Activated CD4-positive, alpha-beta memory T cell treated with anti-CD3 and anti-CD28 coated beads, Interleukin-2, amount 10 ng/mL, durations not matched to agents 7 days and 5 days (primary cell): ENCODE results near the gene STXBP2. TPM values are rescaled to one million over a fixed set of nuclear protein-coding genes. Genes with fewer than 3 reads are reported as not detected.
A peak's percentile ranks its signal among the peaks of the same experiment; 100 is the strongest.
"Not testable (repeated sequence)": the region's sequence is repeated elsewhere in the genome, so short reads cannot be mapped to it uniquely, and the experiment has no call there.

Experiments
- CTCF ChIA-PET: fragments of 350-600 bp; sonication (Branson Sonifier 250); formaldehyde crosslinking; loops from one replicate; lab custom pipeline; 2021; ENCODE audit warnings: antibody characterized with exemption, inconsistent platforms; lab: Charles Lee
- POLR2A ChIA-PET: fragments of 350-600 bp; sonication (Branson Sonifier 250); formaldehyde crosslinking; loops from one replicate; lab custom pipeline; 2021; ENCODE audit warnings: antibody characterized with exemption; lab: Charles Lee
- DNase-seq: peaks from one replicate; pipeline ENCODE4 v3.0.0-alpha.2; 2020
- H3K27ac Mint-ChIP-seq: one replicate; pipeline ENCODE4 v1.8.0; 2021; ENCODE audit warnings: mild to moderate bottlenecking, mixed read lengths
- H3K27me3 Mint-ChIP-seq: one replicate; pipeline ENCODE4 v1.8.0; 2021; ENCODE audit warnings: mixed read lengths
- H3K36me3 Mint-ChIP-seq: one replicate; pipeline ENCODE4 v1.8.0; 2021; ENCODE audit warnings: low read depth, mixed read lengths
- H3K4me1 Mint-ChIP-seq: one replicate; pipeline ENCODE4 v1.8.0; 2021; ENCODE audit warnings: mixed read lengths
- H3K4me3 Mint-ChIP-seq: one replicate; pipeline ENCODE4 v1.8.0; 2021; ENCODE audit warnings: mild to moderate bottlenecking, mixed read lengths
- H3K9me3 Mint-ChIP-seq: one replicate; pipeline ENCODE4 v1.8.0; 2021; ENCODE audit warnings: mixed read lengths
- total RNA-seq, 2 experiments: library from RNA; stranded (reverse); gene quantifications; one replicate each; pipeline ENCODE4 v1.2.3, GENCODE V29; 2021

Gene STXBP2
- total RNA-seq, 2 experiments from 2014 or later: 169 to 171 TPM

DNA sequence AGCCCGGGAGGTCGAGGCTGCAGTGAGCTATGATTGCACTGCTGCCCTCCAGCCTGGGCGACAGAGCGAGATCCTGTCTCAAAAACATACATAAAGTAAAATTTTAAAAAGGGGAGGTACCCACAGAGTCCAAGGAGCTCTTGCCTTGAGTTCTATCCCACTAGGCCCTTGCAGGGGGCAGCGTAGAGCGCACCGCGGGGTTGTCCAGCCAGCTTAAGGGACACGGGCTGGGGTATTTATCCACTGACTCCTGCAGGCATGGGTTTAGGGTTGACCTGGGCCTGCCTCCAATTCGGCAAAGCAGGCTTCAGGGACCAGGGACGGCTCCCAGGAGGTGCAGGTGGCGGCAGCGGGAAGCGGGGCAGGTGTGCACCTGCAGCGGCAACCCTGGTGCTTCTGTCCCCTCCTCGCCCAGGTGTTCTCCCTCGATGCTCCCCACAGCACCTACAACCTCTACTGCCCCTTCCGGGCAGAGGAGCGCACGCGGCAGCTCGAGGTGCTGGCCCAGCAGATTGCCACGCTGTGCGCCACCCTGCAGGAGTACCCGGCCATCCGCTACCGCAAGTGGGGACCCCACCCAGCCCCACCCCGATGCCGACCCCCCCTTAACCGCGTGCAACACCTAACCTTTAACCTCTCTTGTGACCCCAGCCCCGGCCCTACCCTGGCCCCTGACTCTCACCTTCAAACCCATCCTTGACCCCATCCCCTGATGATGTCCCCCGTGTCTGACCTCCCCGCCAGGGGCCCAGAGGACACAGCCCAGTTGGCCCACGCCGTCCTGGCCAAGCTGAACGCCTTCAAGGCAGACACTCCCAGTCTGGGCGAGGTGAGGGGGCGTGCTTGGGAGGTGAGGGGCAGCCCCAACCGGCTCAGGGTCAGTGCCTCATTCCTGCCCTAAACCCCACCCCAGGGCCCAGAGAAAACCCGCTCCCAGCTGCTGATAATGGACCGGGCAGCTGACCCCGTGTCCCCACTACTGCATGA lies 4.7 kb downstream of the STXBP2 start:
- no peak overlapping the region for H3K27ac Mint-ChIP-seq
- ChIA-PET CTCF (no interaction called here), POLR2A (interaction anchor here (2.7 kb wide), 1 partner anchor 12 kb away, joined by 11 read pairs; the partner anchor contains the start of genes PET100 and XAB2)
- no peak overlapping the region for H3K4me3 Mint-ChIP-seq
- peaks cover 46% of the 10 kb centered on the region for H3K36me3 Mint-ChIP-seq
- H3K9me3 Mint-ChIP-seq: peaks cover 6% of the 10 kb centered on the region
- peaks cover 29% of the 10 kb centered on the region for H3K4me1 Mint-ChIP-seq
- H3K27me3 Mint-ChIP-seq: no peaks in the 10 kb centered on the region
- no peak for DNase-seq

DNA sequence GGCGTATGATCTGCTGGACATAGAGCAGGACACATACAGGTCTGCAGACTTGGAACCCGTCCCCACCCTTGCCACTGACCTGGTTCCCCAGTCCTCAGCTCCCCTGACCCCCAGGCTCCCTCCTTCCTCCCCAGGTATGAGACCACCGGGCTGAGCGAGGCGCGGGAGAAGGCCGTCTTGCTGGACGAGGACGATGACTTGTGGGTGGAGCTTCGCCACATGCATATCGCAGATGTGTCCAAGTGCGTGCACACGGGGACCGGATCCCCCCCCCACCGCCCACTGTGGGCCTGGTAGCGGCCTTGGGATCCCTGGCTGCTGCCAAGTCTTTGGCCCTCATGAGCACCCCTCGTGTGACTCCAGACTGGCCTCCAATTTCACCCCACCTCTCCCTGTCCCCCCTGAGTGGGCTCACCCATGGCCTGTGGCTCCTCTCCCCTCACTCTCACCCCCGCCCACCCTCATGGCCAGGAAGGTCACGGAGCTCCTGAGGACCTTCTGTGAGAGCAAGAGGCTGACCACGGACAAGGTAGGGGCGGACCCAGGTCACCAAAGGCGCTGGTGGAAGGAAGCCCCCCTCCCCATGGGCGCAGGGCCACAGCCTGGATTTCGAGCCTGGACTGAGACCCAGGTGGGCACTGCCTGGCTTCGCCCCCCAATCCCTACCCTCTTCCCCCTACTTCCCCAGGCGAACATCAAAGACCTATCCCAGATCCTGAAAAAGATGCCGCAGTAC lies 5.6 kb downstream of the STXBP2 start:
- Mint-ChIP-seq H3K27ac (no peak overlapping the region), H3K36me3 (peaks cover 45% of the 10 kb centered on the region), H3K4me3 (no peak overlapping the region), H3K27me3 (no peaks in the 10 kb centered on the region), H3K4me1 (peaks cover 27% of the 10 kb centered on the region), H3K9me3 (peaks cover 6% of the 10 kb centered on the region)
- CTCF ChIA-PET: no interaction called here
- no peak for DNase-seq
- POLR2A ChIA-PET: interaction anchor here (2.7 kb wide), 1 partner anchor 13 kb away, joined by 11 read pairs; the partner anchor contains the start of genes PET100 and XAB2

DNA sequence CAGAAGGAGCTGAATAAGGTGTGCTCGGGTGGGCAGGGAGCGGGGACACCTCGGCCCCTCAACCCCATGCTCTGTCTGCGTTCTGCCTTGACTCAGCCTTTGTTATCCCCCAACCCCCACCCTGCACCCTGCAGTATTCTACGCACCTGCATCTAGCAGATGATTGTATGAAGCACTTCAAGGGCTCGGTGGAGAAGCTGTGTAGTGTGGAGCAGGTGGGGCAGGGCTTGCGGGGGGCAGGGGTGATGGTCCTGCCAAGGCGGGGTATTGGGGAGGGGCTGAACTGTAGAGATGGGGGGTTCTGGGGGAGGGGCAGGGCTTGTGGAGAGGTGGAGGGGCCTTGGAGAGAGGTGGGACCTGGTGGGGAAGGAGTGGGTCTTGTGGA lies 6.1 kb downstream of the STXBP2 start:
- CTCF ChIA-PET: no interaction called here
- no peak for DNase-seq
- POLR2A ChIA-PET: interaction anchor here (2.7 kb wide), 1 partner anchor 13 kb away, joined by 11 read pairs; the partner anchor contains the start of genes PET100 and XAB2
- no peaks in the 10 kb centered on the region for H3K27me3 Mint-ChIP-seq
- peaks cover 42% of the 10 kb centered on the region for H3K36me3 Mint-ChIP-seq
- no peak overlapping the region for H3K4me3 Mint-ChIP-seq
- H3K27ac Mint-ChIP-seq: no peak overlapping the region
- H3K9me3 Mint-ChIP-seq: peaks cover 6% of the 10 kb centered on the region
- peaks cover 21% of the 10 kb centered on the region for H3K4me1 Mint-ChIP-seq

DNA sequence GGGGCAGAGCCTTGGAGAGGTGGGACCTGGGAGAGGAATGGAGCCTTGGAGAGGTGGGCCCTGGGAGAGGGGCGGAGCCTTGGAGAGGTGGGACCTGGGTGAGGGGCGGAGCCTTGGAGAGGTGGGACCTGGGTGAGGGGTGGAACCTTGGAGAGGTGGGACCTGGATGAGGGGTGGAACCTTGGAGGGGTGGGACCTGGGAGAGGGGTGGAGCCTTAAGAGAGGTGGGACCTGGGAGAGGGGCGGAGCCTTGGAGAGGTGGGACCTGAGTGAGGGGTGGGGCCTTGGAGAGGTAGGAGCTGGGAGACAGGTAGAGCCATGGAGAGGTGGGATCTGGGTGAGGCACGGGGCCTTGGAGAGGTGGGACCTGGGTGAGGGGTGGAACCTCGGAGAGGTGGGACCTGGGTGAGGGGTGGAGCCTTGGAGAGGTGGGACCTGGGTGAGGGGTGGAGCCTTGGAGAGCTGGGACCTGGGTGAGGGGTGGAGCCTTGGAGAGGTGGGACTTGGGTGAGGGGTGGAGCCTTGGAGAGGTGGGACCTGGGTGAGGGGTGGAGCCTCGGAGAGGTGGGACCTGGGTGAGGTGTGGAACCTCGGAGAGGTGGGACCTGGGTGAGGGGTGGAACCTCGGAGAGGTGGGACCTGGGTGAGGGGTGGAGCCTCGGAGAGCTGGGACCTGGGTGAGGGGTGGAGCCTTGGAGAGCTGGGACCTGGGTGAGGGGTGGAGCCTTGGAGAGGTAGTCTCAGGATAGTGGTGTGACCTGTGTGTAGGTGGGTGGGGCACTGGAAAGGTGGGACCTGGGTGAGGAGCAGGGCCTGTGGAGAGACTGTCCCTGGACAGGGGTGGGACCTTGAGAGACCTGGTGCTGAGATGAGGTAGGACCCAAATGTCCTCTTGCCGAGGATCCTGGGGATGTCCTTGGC lies 7.0 kb downstream of the STXBP2 start:
- H3K27me3 Mint-ChIP-seq, H3K27ac Mint-ChIP-seq, H3K4me3 Mint-ChIP-seq, CTCF ChIA-PET, H3K9me3 Mint-ChIP-seq: not testable (repeated sequence)
- Mint-ChIP-seq H3K36me3 (peaks cover 37% of the 10 kb centered on the region), H3K4me1 (peaks cover 13% of the 10 kb centered on the region)
- POLR2A ChIA-PET: interaction anchor here (1.2 to 1.8 kb wide), 2 partner anchors 14 to 225 kb away, joined by 3 to 8 read pairs; partner anchors contain the start of genes PET100 and XAB2
- DNase-seq: peak; percentile 31

DNA sequence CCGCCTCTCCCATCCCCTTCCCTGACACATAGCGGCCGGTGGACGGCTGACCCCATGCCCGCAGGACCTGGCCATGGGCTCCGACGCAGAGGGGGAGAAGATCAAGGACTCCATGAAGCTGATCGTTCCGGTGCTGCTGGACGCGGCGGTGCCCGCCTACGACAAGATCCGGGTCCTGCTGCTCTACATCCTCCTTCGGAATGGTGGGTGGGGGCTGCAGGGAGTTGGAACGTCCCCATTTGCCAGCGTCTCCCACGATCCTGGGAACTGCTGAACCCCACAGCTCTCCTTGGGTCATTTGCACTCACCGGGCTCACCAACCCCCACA lies 7.6 kb downstream of the STXBP2 start:
- ChIA-PET CTCF (no interaction called here), POLR2A (interaction anchor here (1.2 to 1.8 kb wide), 2 partner anchors 15 to 225 kb away, joined by 3 to 8 read pairs; partner anchors contain the start of genes PET100 and XAB2)
- Mint-ChIP-seq H3K27ac (no peak overlapping the region), H3K4me1 (peaks cover 9% of the 10 kb centered on the region), H3K36me3 (peaks cover 31% of the 10 kb centered on the region), H3K4me3 (no peak overlapping the region), H3K9me3 (peaks cover 5% of the 10 kb centered on the region), H3K27me3 (no peaks in the 10 kb centered on the region)
- no peak for DNase-seq

DNA sequence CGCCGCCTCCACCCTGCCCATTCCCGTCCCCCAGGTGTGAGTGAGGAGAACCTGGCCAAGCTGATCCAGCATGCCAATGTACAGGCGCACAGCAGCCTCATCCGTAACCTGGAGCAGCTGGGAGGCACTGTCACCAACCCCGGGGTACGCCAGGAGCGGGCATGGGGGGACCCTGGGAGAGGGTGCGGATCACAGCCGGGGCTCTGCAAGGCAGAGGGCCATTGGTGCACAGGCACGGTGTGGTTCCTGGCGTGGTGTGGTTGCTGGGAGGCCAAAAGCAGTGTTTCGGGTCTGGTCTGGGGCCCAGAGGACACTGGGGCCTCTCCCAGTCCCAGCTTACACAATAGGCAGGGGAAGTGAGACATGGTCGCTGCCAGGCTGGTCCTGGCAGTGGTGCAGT lies 8.3 kb downstream of the STXBP2 start:
- DNase-seq: no peak
- POLR2A ChIA-PET: interaction anchor here (1.8 kb wide), 1 partner anchor 15 kb away, joined by 8 read pairs; the partner anchor contains the start of genes PET100 and XAB2
- Mint-ChIP-seq H3K4me1 (peaks cover 2% of the 10 kb centered on the region), H3K27ac (no peak overlapping the region), H3K36me3 (peaks cover 24% of the 10 kb centered on the region), H3K27me3 (no peaks in the 10 kb centered on the region), H3K9me3 (no peaks in the 10 kb centered on the region), H3K4me3 (no peak overlapping the region)
- CTCF ChIA-PET: no interaction called here

DNA sequence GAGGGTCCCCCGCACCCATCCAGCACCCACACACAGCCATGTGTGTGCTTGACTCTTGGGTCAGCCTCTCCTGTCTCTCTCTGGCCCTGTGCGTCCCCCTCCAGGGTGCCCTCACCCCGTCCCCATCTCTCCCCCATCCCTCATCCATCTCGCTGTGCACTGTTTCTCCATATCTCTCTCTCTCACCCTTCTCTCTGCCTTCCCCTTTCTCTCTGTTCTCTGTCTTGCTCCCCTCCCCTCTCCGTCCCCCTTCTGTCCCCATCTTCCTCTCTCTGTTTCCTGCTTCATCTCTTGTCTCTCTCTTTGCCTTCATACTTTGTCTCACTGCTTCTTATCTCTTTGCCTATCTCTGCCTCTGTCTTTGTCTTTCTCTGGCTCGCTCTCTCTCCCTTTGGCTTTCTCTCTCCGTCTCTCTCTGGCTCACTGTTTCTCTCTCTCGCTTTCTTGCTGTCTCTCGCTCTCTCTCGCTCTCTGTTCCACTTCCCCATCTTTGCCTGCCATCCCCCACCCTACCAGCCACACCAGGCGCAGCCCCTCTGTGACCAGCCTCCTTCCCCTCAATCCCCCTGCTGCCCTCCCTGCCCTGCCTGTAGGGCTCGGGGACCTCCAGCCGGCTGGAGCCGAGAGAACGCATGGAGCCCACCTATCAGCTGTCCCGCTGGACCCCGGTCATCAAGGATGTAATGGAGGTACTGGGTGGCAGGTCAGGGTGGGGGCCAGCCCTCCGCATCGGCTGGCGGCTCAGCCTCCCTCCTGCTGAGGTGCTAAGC lies 8.9 kb downstream of the STXBP2 start:
- no peak for DNase-seq
- POLR2A ChIA-PET: interaction anchor here (1.8 kb wide), 1 partner anchor 16 kb away, joined by 8 read pairs; the partner anchor contains the start of genes PET100 and XAB2
- Mint-ChIP-seq H3K9me3 (no peaks in the 10 kb centered on the region), H3K4me3 (no peak overlapping the region), H3K36me3 (peaks cover 18% of the 10 kb centered on the region), H3K4me1 (no peaks in the 10 kb centered on the region), H3K27me3 (no peaks in the 10 kb centered on the region), H3K27ac (no peak overlapping the region)
- CTCF ChIA-PET: no interaction called here

DNA sequence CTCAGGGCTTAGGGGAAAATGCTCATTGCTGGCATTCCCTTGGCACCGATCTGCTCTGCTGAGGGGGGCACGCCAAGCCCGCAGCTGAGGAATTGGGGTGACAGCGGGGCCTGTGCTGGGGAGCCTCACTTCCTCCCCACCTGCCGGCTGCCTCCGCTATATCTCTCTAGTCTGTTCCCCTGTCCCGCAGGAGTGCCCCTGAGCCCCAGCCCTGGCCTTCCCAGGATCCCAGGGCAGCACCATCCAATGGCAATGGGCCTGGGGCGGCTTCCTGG lies 9.5 kb downstream of the STXBP2 start:
- Mint-ChIP-seq H3K4me1 (no peaks in the 10 kb centered on the region), H3K36me3 (peaks cover 17% of the 10 kb centered on the region), H3K27me3 (no peaks in the 10 kb centered on the region), H3K9me3 (no peaks in the 10 kb centered on the region), H3K27ac (no peak overlapping the region), H3K4me3 (no peak overlapping the region)
- DNase-seq: no peak
- ChIA-PET POLR2A (no interaction called here), CTCF (no interaction called here)

DNA sequence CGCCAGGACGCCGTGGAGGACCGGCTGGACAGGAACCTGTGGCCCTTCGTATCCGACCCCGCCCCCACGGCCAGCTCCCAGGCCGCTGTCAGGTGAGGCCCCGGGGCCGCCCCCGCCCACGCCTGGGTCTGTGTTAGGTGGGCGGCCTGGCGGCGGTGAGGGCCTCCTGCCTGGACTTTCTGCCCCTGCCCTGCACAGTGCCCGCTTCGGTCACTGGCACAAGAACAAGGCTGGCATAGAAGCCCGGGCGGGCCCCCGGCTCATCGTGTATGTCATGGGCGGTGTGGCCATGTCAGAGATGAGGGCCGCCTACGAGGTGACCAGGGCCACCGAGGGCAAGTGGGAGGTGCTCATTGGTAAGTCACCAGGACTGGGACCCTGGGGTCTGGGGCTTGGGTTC lies 10.2 kb downstream of the STXBP2 start:
- Mint-ChIP-seq H3K4me1 (peaks cover 2% of the 10 kb centered on the region), H3K4me3 (no peak overlapping the region), H3K36me3 (peaks cover 17% of the 10 kb centered on the region), H3K9me3 (no peaks in the 10 kb centered on the region), H3K27me3 (no peaks in the 10 kb centered on the region), H3K27ac (no peak overlapping the region)
- no peak for DNase-seq
- CTCF ChIA-PET: no interaction called here
- POLR2A ChIA-PET: no interaction called here

DNA sequence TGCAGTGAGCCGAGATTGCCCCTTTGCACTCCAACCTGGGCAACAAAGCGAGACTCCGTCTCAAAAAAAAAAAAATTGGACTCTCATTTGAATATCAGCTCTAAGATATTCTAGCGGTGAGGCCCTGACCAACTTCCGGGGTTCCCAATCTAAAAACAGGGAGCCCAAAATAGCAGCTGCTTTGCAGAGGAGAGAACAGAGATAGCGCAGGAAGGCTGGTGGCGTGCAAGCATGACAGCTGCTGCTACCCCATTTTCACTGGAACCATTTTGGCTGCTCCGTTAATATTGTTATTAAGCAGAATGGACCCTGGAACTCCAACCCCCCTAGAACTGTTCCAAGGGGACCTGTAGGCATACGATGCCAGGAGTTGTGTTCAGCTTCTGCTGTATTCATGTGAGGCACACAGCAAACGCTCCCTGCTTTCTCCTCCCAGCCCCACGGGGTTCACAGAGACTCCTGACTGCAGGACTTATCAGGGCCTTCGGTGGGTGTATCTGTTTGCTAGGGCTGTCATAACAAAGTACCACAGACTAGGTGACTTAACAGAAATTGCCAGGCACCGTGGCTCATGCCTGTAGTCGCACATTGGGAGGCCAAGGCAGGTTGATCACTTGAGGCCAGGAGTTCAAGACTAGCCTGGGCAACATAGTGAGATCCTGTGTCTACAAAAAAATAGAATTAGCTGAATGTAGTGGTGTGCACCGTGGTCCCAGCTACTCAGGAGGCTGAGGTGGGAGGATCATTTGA lies 11.5 kb downstream of the STXBP2 start:
- H3K36me3 Mint-ChIP-seq: peaks cover 11% of the 10 kb centered on the region
- POLR2A ChIA-PET: interaction anchor here (0.6 to 1.3 kb wide), 4 partner anchors 11 to 19 kb away, joined by 3 to 4 read pairs (median 4); partner anchors contain the start of gene PET100

DNA sequence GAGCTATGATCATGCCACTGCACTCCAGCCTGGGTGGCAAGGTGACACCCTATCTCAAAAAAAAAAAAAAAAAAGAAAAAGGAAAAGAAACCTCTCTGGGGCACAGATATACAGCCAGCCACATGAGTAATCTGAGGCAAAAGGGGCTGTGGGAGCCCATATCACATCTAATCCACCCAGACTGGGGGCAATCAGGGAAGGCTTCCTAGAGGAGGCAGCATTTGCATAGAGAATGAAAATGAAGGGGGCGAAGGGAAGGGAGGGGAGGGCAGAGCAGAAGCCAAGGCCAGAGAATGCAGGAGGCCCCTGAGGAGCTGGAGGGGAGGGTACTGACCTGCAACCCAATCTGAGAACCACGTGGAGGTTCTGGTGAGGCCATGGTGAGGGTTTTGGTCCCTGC lies 13.2 kb downstream of the STXBP2 start:
- Mint-ChIP-seq H3K36me3 (peaks cover 4% of the 10 kb centered on the region), H3K9me3 (no peaks in the 10 kb centered on the region), H3K27me3 (no peaks in the 10 kb centered on the region), H3K27ac (no peak overlapping the region), H3K4me3 (no peak overlapping the region), H3K4me1 (peaks cover 10% of the 10 kb centered on the region)
- DNase-seq: no peak
- ChIA-PET CTCF (interaction anchor here (0.9 to 2.7 kb wide), 3 partner anchors 31 to 149 kb away, joined by 4 to 15 read pairs (median 5); partner anchors contain the start of gene TRAPPC5), POLR2A (interaction anchor here (0.9 kb wide), 1 partner anchor 13 kb away, joined by 3 read pairs; the partner anchor contains the start of gene STXBP2)

More for the DNA sequence above, 11.5 kb downstream of the STXBP2 start:
- CTCF ChIA-PET: interaction anchor here (0.8 to 1.1 kb wide), 2 partner anchors 32 to 80 kb away, joined by 3 read pairs; partner anchors contain the start of gene TRAPPC5
- Mint-ChIP-seq H3K4me1 (peaks cover 10% of the 10 kb centered on the region), H3K4me3 (no peak overlapping the region), H3K9me3 (no peaks in the 10 kb centered on the region), H3K27ac (no peak overlapping the region), H3K27me3 (no peaks in the 10 kb centered on the region)
- DNase-seq: no peak
